Neutrophil (primary cell): ENCODE results near the gene AGAP9.
"Not testable (repeated sequence)": the region's sequence is repeated elsewhere in the genome, so short reads cannot be mapped to it uniquely, and the experiment has no call there.

ENCODE experiments used
- H3K27ac ChIP-seq: fragments of 200-600 bp; sonication (generic); 2 replicates; pipeline ENCODE4 v1.5.1; 2016; ENCODE audit warnings: mild to moderate bottlenecking, moderate library complexity
- H3K27me3 ChIP-seq: fragments of 200-600 bp; sonication (generic); 2 replicates; pipeline ENCODE4 v1.6.0; 2016; ENCODE audit warnings: mild to moderate bottlenecking
- H3K36me3 ChIP-seq: fragments of 200-600 bp; sonication (generic); 2 replicates; pipeline ENCODE4 v1.5.1; 2017
- H3K4me1 ChIP-seq, 2 experiments: fragments of 200-600 bp in 1 of 2; sonication (generic) in 1 of 2; 1 replicate in 1 of 2; 2 replicates in 1 of 2; pipeline versions ENCODE4 v1.5.1 to v1.6.1; 2013 to 2016; ENCODE audit warnings: low read depth in 1 of 2, low read length in 1 of 2, mild to moderate bottlenecking in 1 of 2, moderate library complexity in 1 of 2; ENCODE audit not compliant: control insufficient read depth in 1 of 2, insufficient read depth in 1 of 2
- H3K4me3 ChIP-seq, 2 experiments: fragments of 200-600 bp in 1 of 2; sonication (generic) in 1 of 2; 1 replicate in 1 of 2; 2 replicates in 1 of 2; pipeline ENCODE4 v1.5.1; 2013 to 2016; ENCODE audit warnings: low read depth in 1 of 2, low read length in 1 of 2, mild to moderate bottlenecking in 1 of 2, moderate library complexity in 1 of 2
- H3K9me3 ChIP-seq: fragments of 200-600 bp; sonication (generic); 2 replicates; pipeline ENCODE4 v1.5.1; 2016

AGAP9 gene

DNA sequence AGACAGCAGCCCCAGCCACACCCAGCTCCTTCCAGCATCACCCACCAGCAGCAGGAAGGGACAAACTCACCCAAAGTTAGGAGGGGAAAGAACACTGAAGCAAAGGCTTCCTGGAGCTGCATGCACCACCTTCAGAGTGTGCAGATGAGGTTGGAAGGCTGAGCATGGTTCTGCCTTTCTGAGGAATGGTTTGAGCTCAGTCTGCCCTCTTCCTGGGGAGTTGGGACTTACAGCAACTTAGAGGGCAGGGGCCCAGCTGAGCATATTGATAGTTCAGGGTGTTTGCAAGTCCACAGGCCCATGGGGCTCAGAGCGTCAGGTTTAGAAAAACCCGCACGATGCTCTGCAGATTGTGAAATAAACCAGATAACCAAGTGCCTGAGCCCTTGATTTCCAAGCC is 43.3 kb downstream of the AGAP9 start:
- H3K9me3 ChIP-seq, H3K36me3 ChIP-seq, H3K4me3 ChIP-seq, H3K27me3 ChIP-seq, H3K4me1 ChIP-seq, H3K27ac ChIP-seq: not testable (repeated sequence)

DNA sequence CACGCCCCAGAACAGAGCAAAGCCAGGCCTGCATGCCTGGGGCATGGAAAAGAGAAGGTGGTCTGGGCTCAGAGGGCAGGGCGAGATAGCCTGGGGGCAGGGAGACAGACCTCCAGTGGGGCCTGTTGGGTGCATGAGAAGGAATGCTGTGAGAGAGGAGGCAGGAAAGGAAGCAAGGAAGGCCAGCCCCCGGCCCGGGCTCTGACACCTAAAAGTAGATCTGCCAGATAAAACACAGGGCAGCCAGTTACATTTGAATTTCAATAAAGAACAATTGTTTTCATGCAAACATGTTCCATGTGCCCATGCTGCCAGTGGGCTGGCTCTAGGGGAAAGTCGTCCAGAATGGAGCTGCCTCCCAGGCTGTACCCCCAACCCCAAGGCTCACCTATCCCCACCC is 45.3 kb downstream of the AGAP9 start:
- H3K9me3 ChIP-seq, H3K4me3 ChIP-seq, H3K4me1 ChIP-seq, H3K27me3 ChIP-seq, H3K36me3 ChIP-seq, H3K27ac ChIP-seq: not testable (repeated sequence)

DNA sequence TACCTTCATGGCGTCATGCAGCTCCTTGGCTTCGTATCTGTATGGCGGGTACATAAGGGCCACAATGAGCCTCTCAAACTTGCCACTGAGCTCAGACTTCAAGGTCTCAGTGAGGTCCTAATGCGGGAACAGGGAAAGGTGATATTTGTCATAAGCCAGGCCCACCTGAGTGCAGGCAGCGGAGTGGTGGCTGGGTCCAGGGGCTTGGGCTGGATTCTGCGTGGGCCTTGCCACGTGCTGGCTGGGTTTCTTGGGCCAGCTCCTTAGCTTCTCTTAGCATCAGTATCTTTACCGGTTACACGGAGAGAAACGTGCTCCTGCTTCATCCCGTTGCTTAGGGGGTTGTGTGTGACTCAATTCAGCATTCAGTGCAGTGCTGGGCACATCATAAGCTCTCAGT is 46.4 kb downstream of the AGAP9 start:
- H3K27me3 ChIP-seq, H3K27ac ChIP-seq, H3K4me1 ChIP-seq, H3K9me3 ChIP-seq, H3K4me3 ChIP-seq, H3K36me3 ChIP-seq: not testable (repeated sequence)

GRCh38 chr10:47475101-47475500 is 48.3 kb downstream of the AGAP9 start:
- H3K36me3 ChIP-seq, H3K4me3 ChIP-seq, H3K27me3 ChIP-seq, H3K4me1 ChIP-seq, H3K27ac ChIP-seq, H3K9me3 ChIP-seq: not testable (repeated sequence)

GRCh38 chr10:47473516-47473915 is 49.9 kb downstream of the AGAP9 start:
- not testable (repeated sequence) for H3K4me1 ChIP-seq, H3K9me3 ChIP-seq, H3K36me3 ChIP-seq, H3K4me3 ChIP-seq, H3K27me3 ChIP-seq, H3K27ac ChIP-seq

DNA sequence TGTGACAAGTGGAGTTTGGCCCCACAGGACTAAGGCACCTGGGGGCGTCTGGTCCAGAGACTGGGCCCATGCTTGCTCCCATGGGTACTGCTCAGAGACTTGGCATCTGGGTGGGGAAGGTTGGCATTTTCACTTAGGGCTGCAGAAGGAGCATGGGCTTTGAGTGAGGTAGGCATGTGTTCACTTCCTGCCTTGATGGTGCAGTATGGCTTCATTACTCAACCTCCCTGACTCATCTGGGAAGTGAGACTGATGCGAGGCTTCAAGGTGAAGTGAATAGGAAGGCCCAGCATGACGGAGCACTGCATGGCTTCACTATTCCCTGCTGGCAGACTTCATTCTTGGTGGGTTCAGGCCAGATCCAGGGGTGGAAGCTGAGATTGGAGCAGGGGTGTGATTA is 50.8 kb downstream of the AGAP9 start:
- not testable (repeated sequence) for H3K27me3 ChIP-seq, H3K36me3 ChIP-seq, H3K4me1 ChIP-seq, H3K4me3 ChIP-seq, H3K9me3 ChIP-seq
- H3K27ac ChIP-seq = peak overlapping the region; percentile 46

- not testable (repeated sequence) for H3K27ac ChIP-seq, H3K36me3 ChIP-seq
These were observed 51.4 kb downstream of the AGAP9 start for GRCh38 chr10:47472072-47472471.

DNA sequence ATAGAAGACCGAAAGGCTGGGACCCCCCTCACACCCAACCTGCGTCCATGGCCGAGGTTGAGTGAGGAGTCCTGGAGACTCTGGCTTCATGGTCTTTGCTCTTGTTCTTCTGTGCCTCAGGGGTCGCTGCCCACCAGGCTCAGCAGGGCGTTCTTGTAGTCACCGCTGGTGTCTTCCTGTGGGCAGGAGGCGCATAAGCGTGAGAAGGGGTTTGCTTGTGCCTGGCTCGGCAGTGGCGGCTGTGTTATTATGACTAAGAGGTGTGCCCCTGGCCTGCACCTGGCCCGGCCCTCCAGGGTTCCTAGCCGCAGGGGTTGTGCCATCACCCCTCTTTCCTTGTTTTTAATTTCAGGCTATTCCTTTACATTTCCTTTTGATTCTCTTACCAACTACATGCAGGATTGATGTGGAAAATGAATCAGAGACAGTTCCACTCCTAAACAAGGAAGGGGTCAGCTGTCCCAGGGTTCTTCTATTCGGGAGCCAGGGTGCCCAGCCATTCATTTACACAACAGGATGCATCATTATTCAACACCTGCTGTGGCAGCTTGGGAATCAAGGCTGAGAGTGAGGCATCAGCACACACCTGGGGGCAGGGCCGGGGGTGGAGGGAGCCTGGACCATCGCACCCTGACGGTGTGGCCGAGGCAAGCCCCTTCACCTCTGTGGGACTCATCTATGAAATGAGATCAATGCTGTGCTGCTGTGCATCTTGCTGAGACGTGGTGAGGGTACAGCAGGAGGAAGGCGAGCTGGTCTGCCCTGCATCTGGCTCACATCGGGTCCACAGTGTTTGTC is 54.5 kb downstream of the AGAP9 start:
- H3K9me3 ChIP-seq, H3K27me3 ChIP-seq, H3K4me3 ChIP-seq, H3K27ac ChIP-seq, H3K4me1 ChIP-seq, H3K36me3 ChIP-seq: not testable (repeated sequence)

More at GRCh38 chr10:47472072-47472471, 51.4 kb downstream of the AGAP9 start:
- H3K4me3 ChIP-seq, H3K27me3 ChIP-seq, H3K9me3 ChIP-seq, H3K4me1 ChIP-seq: not testable (repeated sequence)

DNA sequence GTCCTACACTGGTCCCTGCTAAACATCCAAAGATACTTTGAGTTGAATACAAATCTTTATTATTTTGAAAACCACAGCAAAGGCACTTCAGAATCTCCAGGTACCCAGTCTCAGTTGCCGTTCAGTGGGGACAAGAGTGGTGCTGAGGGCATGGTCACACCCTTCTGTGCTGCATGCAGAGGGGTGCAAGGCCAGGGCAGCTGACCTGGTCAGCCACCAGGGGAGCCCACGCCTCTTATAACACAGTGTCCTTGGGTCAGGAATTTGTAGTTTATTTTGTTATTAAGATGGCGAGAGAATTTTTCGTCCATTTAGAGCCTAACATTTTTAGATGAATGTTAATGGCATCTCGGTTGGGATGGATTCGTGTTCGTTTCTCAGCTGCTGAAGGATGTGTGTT is 55.5 kb downstream of the AGAP9 start:
- H3K27me3 ChIP-seq, H3K27ac ChIP-seq, H3K9me3 ChIP-seq, H3K4me1 ChIP-seq, H3K36me3 ChIP-seq, H3K4me3 ChIP-seq: not testable (repeated sequence)

GRCh38 chr10:47467458-47467857 is 56.0 kb downstream of the AGAP9 start:
- H3K4me3 ChIP-seq, H3K36me3 ChIP-seq, H3K9me3 ChIP-seq, H3K27me3 ChIP-seq, H3K4me1 ChIP-seq, H3K27ac ChIP-seq: not testable (repeated sequence)

- H3K4me1 ChIP-seq, H3K27me3 ChIP-seq, H3K4me3 ChIP-seq, H3K9me3 ChIP-seq, H3K36me3 ChIP-seq, H3K27ac ChIP-seq: not testable (repeated sequence)
These were observed 58.1 kb downstream of the AGAP9 start for GRCh38 chr10:47465216-47465917.

- H3K27me3 ChIP-seq, H3K36me3 ChIP-seq, H3K4me3 ChIP-seq, H3K27ac ChIP-seq, H3K4me1 ChIP-seq, H3K9me3 ChIP-seq: not testable (repeated sequence)
These were observed 60.7 kb downstream of the AGAP9 start for GRCh38 chr10:47462577-47463358.

- not testable (repeated sequence) for H3K27ac ChIP-seq, H3K36me3 ChIP-seq, H3K27me3 ChIP-seq, H3K9me3 ChIP-seq, H3K4me1 ChIP-seq, H3K4me3 ChIP-seq
These were observed 62.2 kb downstream of the AGAP9 start for GRCh38 chr10:47461261-47461687.
